ENCODE data around the gene ARHGEF7.

- TF ChIP-seq CTCF (IDR thresholded peaks at IDR 0.05; ENCODE audit: insufficient read depth, low read length, poor library complexity, severe bottlenecking) (no peak), EZH2phosphoT487 (conservative IDR thresholded peaks at IDR 0.05; ENCODE audit: low read length) (no peak)
Observed at GRCh38 chr13:111241862-111242261, 126.8 kb downstream of the ARHGEF7 start.

Data from SU-DHL-6 (cell line).